Stimulated activated CD8-positive, alpha-beta memory T cell treated with anti-CD3 and anti-CD28 coated beads, Interleukin-7, amount 100 ng/mL, for 4 hours (primary cell): ENCODE results near the gene OR5B21.

Experiments used
- DNase-seq, 2 donors: peaks; one replicate each; pipeline ENCODE4 v3.0.0-alpha.2; 2020; ENCODE audit warnings: low read depth in 2 of 2

OR5B21 gene

DNA sequence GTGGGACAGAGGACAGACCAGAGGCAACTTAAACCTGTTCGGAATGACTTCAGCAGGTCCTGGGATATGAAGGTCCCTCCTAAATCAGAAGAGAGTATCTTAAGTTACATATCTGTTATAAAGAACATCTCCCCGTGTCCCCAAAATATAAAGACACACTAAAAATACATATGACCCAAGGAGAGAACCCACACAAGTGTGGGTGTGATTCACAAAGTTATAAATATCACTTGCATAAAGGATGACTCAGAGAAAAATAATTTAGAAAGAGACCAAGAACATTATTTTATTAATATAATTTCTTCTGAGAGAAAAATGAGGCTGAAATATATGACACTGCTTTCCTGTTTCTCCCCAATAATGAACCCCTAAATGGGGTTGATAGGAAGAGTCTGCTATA, 14.2 kb downstream of the OR5B21 start:
- DNase-seq, result no peak

GRCh38 chr11:58490827-58491226, 17.1 kb downstream of the OR5B21 start:
- DNase-seq, result no peak

DNA sequence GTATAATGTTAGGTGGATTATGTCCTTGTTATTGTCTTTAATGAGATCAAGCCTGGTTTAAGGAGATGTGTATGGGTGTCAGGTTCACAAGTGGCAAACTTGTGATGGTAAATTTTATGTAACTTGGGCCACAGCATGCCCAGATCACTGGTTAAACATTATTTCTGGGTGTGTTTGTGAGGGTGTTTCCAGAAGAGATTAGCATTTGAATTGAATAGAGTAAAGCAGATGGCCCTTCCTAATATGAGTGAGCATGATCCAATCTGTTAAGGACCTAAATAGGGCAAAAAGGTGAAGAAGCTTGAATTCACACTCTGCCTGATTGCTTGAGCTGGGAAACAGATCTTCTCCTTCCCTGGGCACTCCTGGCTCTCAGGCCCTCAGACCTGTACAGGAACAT, 20.7 kb downstream of the OR5B21 start:
- DNase-seq, result no peak

DNA sequence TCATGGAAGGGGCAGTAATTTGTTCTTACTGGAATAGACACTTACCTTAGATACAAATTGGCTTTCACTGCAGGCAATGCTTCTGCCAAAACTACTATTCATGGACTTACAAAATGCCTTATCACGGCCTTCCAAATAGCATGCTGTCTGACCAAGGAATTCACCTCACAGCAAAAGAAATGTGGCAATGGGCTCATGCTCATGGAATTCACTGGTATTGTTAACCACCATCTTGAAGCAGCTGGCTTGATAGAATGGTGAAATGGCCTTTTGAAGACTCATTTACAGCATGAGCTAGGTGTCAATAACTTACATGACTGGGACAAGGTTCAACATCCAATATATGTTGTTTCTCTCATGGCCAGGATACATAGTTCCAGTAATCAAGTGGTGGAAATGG, 21.9 kb downstream of the OR5B21 start:
- DNase-seq, result no peak

DNA sequence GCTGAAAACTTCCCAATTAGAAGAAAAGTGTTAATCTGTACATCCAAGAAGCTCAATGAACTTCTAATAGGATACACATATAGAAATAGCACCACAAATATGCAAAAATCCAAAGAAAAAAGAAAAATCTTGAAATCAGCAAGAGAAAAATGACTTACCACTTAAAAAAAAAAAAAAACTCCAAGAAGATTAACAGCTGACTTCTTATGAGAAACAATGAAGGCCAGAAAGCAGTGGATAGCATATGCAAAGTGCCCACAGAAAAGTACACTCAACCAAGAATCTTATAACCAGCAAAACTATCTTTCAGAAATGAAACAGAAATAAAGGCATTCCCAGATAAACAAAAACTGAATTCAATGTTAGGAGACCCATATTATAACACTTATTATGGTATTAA, 36.0 kb downstream of the OR5B21 start:
- DNase-seq, result no peak

DNA sequence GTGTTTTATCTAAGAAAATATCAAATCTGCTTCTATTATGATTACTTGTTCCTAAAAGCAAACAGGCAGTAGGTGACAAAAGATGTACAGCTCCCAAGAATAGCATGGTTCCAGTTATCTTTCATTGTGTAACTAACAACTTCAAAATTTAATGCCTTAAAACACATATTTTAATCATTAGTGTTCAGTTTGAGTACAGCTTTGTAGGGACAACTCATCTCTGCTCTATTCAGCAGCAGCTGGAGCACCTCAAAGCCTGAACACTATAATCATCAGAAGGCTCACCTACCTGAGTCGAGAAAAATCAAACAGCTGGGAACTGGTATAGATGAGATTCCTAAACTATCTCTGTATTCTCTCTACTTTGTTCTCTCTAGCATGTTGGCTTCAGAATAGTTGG, 41.6 kb downstream of the OR5B21 start:
- DNase-seq, result no peak

DNA sequence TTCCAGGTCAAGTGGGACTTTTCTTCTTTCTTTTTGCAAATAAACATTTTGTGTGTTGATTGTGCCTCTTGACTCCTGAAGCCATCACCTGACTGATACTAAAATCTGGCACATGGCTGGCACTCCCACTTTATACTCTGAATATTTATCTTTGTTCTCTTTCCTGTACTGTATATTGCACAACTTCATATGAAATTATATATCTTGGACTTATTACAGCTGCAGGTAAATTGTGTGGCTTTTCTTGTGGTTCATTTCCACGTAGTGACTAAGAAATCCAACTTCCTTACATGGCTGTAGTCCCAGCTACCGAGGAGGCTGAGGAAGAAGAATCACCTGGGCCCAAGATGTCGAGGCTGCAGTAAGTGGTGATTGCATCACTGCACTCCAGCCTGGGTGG, 42.2 kb downstream of the OR5B21 start:
- no peak for DNase-seq
